ENCODE measurements around the gene BRD7.

Gene BRD7

GRCh38 chr16:50276326-50276640 lies 92.5 kb downstream of the BRD7 start:
- H3K4me1 Mint-ChIP-seq (ENCODE audit: low read depth), result peaks cover 97% of the 10 kb centered on the region
- no peak overlapping the region for H3K4me3 Mint-ChIP-seq
- H3K9me3 Mint-ChIP-seq, result no peaks in the 10 kb centered on the region
- H3K27me3 Mint-ChIP-seq, result no peaks in the 10 kb centered on the region
- H3K27ac Mint-ChIP-seq, result peak overlapping the region; percentile 93
- H3K36me3 Mint-ChIP-seq (ENCODE audit: low read depth), result peaks cover 32% of the 10 kb centered on the region

DNA sequence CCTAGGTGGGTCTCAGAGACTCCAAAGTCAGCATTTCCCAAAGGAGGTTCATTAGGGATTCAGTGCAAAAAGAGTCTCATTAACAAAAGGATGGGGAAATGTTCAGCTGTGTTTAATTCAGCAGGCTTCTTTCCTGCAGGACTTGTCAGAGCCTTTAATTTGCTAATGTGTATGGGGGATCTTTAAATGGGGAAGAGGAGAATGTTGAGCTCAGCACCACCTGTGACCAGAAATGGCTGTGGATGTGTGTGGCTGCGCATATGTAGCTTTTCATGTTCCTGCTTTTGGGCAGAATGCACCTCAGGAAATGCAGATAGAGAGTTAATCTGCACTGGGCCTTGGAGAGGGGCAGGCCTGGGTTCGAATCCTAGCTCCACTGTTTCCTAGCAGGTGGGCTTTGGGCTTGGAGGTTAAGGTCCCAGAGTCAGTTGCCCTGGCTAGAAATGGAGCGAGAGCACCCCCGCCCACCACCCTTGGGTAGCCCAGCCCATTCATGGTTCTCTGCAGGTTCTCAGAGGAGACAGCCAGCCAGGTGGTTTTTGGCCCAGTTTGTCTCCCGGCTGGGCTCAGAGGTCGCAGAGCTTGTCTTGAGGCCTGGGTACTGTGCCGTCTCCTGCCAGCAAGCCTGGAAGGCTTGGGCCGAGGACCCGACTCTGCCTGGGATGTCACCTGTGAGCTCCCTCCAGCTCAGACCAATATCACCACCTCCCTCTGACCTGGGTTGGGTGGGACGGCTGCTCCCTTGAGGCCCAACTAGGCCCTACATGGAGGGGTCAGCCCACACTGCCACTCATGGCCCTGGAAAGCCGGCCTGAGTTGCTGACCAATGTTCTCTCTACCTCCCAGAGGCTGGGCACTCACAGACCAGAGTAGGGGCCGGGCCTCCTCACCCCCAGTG lies 93.1 kb downstream of the BRD7 start:
- H3K27me3 Mint-ChIP-seq, result no peaks in the 10 kb centered on the region
- no peaks in the 10 kb centered on the region for H3K9me3 Mint-ChIP-seq
- peak overlapping the region; percentile 91 for H3K4me3 Mint-ChIP-seq
- peaks cover 98% of the 10 kb centered on the region for H3K4me1 Mint-ChIP-seq (ENCODE audit: low read depth)
- peaks cover 32% of the 10 kb centered on the region for H3K36me3 Mint-ChIP-seq (ENCODE audit: low read depth)
- H3K27ac Mint-ChIP-seq, result peak overlapping the region; percentile 63

GRCh38 chr16:50275098-50275415 lies 93.7 kb downstream of the BRD7 start:
- Mint-ChIP-seq H3K4me1 (ENCODE audit: low read depth) (peaks cover 98% of the 10 kb centered on the region), H3K36me3 (ENCODE audit: low read depth) (peaks cover 28% of the 10 kb centered on the region), H3K9me3 (no peaks in the 10 kb centered on the region), H3K4me3 (peak overlapping the region; percentile 91), H3K27ac (peak overlapping the region; percentile 99), H3K27me3 (no peaks in the 10 kb centered on the region)

GRCh38 chr16:50274326-50275097 lies 94.3 kb downstream of the BRD7 start:
- Mint-ChIP-seq H3K9me3 (no peaks in the 10 kb centered on the region), H3K36me3 (ENCODE audit: low read depth) (peaks cover 28% of the 10 kb centered on the region), H3K4me3 (peak overlapping the region; percentile 91), H3K27me3 (no peaks in the 10 kb centered on the region), H3K27ac (peak overlapping the region; percentile 99), H3K4me1 (ENCODE audit: low read depth) (peaks cover 98% of the 10 kb centered on the region)

DNA sequence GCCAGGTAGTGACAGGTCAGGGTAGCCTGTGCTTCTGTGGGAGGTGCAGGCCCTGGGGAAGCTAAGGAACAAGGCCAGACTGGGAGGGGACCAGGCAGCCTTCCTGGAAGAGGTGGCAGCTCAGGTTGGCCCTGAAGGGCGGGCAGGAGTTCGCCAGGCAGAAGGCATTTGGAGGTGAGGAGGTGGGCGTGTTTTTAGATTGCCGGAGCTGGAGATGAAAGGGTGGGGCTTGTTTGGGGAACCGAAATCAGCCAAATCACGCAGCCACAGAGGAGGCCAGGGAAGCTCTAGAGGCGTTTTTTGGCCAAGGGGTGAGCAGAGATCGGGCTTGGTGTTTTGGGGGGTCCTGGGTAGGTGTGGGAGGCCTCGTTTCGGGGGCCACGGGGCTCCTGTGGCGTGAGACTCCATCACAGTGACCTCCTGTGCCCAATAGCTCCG lies 94.9 kb downstream of the BRD7 start:
- peak overlapping the region; percentile 91 for H3K4me3 Mint-ChIP-seq
- peaks cover 98% of the 10 kb centered on the region for H3K4me1 Mint-ChIP-seq (ENCODE audit: low read depth)
- H3K27ac Mint-ChIP-seq, result peak overlapping the region; percentile 99
- no peaks in the 10 kb centered on the region for H3K9me3 Mint-ChIP-seq
- no peaks in the 10 kb centered on the region for H3K27me3 Mint-ChIP-seq
- peaks cover 26% of the 10 kb centered on the region for H3K36me3 Mint-ChIP-seq (ENCODE audit: low read depth)

- Mint-ChIP-seq H3K36me3 (ENCODE audit: low read depth) (peaks cover 27% of the 10 kb centered on the region), H3K4me3 (peak overlapping the region; percentile 91), H3K27ac (peak overlapping the region; percentile 99)
These were observed 95.5 kb downstream of the BRD7 start for GRCh38 chr16:50273382-50273690.

GRCh38 chr16:50272687-50273381 lies 96.0 kb downstream of the BRD7 start:
- Mint-ChIP-seq H3K36me3 (ENCODE audit: low read depth) (peaks cover 24% of the 10 kb centered on the region), H3K27me3 (no peaks in the 10 kb centered on the region), H3K27ac (peak overlapping the region; percentile 99), H3K9me3 (no peaks in the 10 kb centered on the region), H3K4me3 (peak overlapping the region; percentile 91), H3K4me1 (ENCODE audit: low read depth) (peaks cover 96% of the 10 kb centered on the region)

More at GRCh38 chr16:50273382-50273690, 95.5 kb downstream of the BRD7 start:
- H3K4me1 Mint-ChIP-seq (ENCODE audit: low read depth), result peaks cover 97% of the 10 kb centered on the region
- no peaks in the 10 kb centered on the region for H3K27me3 Mint-ChIP-seq
- H3K9me3 Mint-ChIP-seq, result no peaks in the 10 kb centered on the region

GRCh38 chr16:50272111-50272571 lies 96.6 kb downstream of the BRD7 start:
- no peaks in the 10 kb centered on the region for H3K9me3 Mint-ChIP-seq
- no peak overlapping the region for H3K4me3 Mint-ChIP-seq
- H3K36me3 Mint-ChIP-seq (ENCODE audit: low read depth), result peaks cover 24% of the 10 kb centered on the region
- peaks cover 96% of the 10 kb centered on the region for H3K4me1 Mint-ChIP-seq (ENCODE audit: low read depth)
- no peaks in the 10 kb centered on the region for H3K27me3 Mint-ChIP-seq
- peak overlapping the region; percentile 99 for H3K27ac Mint-ChIP-seq

DNA sequence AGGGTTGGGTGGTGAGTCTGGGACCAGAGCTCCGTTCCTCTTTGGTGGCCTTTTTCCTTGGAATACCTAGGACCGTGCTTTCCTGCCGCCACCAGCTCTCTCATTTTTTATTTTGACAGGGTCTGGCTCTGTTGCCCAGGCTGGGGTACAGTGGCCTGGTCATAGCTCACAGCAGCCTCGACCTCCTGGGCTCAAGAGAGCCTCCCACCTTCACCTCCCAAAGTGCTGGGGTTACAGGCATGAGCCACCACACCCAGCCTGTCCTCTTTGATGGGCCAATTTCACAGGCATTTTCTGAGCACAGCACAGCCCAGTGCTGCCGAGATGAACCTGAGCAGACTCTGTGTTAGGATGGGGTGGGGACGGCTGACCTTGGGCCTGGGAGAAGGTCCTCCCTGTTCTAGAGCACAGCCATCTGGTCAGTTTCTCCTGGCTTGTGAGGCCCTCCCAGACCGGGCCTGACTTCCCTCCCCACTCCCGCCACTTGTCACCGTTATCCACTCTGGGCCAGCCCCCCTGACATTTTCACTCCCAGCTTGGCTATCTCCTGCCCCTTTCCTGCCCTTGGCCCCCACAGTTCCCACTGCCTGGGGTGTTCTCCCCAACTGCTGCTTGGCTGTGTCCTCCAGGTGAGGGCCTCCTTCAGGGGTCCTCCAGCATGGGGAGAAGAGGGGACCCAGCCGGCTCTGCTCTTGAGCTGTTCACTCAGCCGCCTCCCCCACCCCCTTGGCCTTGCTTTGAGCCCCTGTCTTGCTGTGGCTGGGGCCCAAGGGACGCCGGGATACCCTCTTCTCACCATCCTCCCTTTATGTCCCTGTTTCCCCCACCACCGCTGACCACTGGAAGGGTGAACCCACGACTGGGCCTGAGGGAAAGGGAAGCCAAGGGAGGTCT lies 97.4 kb downstream of the BRD7 start:
- Mint-ChIP-seq H3K4me3 (no peak overlapping the region), H3K27ac (peak overlapping the region; percentile 55), H3K9me3 (no peaks in the 10 kb centered on the region), H3K27me3 (no peaks in the 10 kb centered on the region), H3K36me3 (ENCODE audit: low read depth) (peaks cover 17% of the 10 kb centered on the region), H3K4me1 (ENCODE audit: low read depth) (peaks cover 92% of the 10 kb centered on the region)

GRCh38 chr16:50270510-50271147 lies 98.2 kb downstream of the BRD7 start:
- H3K4me3 Mint-ChIP-seq, result no peak overlapping the region
- peak overlapping the region; percentile 61 for H3K27ac Mint-ChIP-seq
- H3K27me3 Mint-ChIP-seq, result no peaks in the 10 kb centered on the region
- no peaks in the 10 kb centered on the region for H3K9me3 Mint-ChIP-seq
- peaks cover 93% of the 10 kb centered on the region for H3K4me1 Mint-ChIP-seq (ENCODE audit: low read depth)
- H3K36me3 Mint-ChIP-seq (ENCODE audit: low read depth), result peaks cover 17% of the 10 kb centered on the region

- H3K4me1 Mint-ChIP-seq (ENCODE audit: low read depth), result peaks cover 93% of the 10 kb centered on the region
- H3K4me3 Mint-ChIP-seq, result peak overlapping the region; percentile 39
- no peaks in the 10 kb centered on the region for H3K9me3 Mint-ChIP-seq
- H3K36me3 Mint-ChIP-seq (ENCODE audit: low read depth), result peaks cover 13% of the 10 kb centered on the region
- H3K27ac Mint-ChIP-seq, result peak overlapping the region; percentile 81
- no peaks in the 10 kb centered on the region for H3K27me3 Mint-ChIP-seq
These were observed 98.8 kb downstream of the BRD7 start for GRCh38 chr16:50269769-50270509.

GRCh38 chr16:50269061-50269705 lies 99.6 kb downstream of the BRD7 start:
- peaks cover 94% of the 10 kb centered on the region for H3K4me1 Mint-ChIP-seq (ENCODE audit: low read depth)
- H3K36me3 Mint-ChIP-seq (ENCODE audit: low read depth), result peaks cover 13% of the 10 kb centered on the region
- H3K4me3 Mint-ChIP-seq, result peak overlapping the region; percentile 39
- no peaks in the 10 kb centered on the region for H3K27me3 Mint-ChIP-seq
- H3K9me3 Mint-ChIP-seq, result no peaks in the 10 kb centered on the region
- peak overlapping the region; percentile 81 for H3K27ac Mint-ChIP-seq

- Mint-ChIP-seq H3K27me3 (no peaks in the 10 kb centered on the region), H3K36me3 (ENCODE audit: low read depth) (peaks cover 13% of the 10 kb centered on the region), H3K4me1 (ENCODE audit: low read depth) (peaks cover 94% of the 10 kb centered on the region), H3K9me3 (no peaks in the 10 kb centered on the region), H3K27ac (peak overlapping the region; percentile 99), H3K4me3 (peak overlapping the region; percentile 93)
These were observed 100.4 kb downstream of the BRD7 start for GRCh38 chr16:50268352-50268751.

Data from stimulated activated naive CD8-positive, alpha-beta T cell treated with anti-CD3 and anti-CD28 coated beads, Interleukin-15, Interleukin-2, amounts not matched to agents 100 ng/mL and 50 ng/mL, for 24 hours (primary cell).